ENCODE data around the gene ABHD10. TPM values are rescaled to one million over a fixed set of nuclear protein-coding genes. Genes with fewer than 3 reads are reported as not detected.

The ABHD10 gene
- total RNA-seq, 2 donors from 2014 or later, result 18.2 to 18.7 TPM

- no peaks in the 10 kb centered on the region for H3K9me3 ChIP-seq (ENCODE audit: control insufficient read depth, low read length, poor library complexity, severe bottlenecking)
- ATAC-seq, result no peak
- H3K27me3 Mint-ChIP-seq, result no peaks in the 10 kb centered on the region
- no peaks in the 10 kb centered on the region for H3K4me1 Mint-ChIP-seq
- DNase-seq, result no peak
- H3K27ac Mint-ChIP-seq, result no peak overlapping the region
- no peaks in the 10 kb centered on the region for H3K36me3 Mint-ChIP-seq (ENCODE audit: low read depth)
- no peak overlapping the region for H3K4me3 Mint-ChIP-seq
These were observed 26.7 kb upstream of the ABHD10 start for GRCh38 chr3:111952086-111952485.

- DNase-seq (no peak), ATAC-seq (no peak)
- H3K27me3 Mint-ChIP-seq, result no peaks in the 10 kb centered on the region
- no peaks in the 10 kb centered on the region for H3K36me3 Mint-ChIP-seq (ENCODE audit: low read depth)
- no peak overlapping the region for H3K27ac Mint-ChIP-seq
- no peaks in the 10 kb centered on the region for H3K9me3 ChIP-seq (ENCODE audit: control insufficient read depth, low read length, poor library complexity, severe bottlenecking)
- no peak overlapping the region for H3K4me3 Mint-ChIP-seq
- H3K4me1 Mint-ChIP-seq, result no peaks in the 10 kb centered on the region
These were observed 25.9 kb upstream of the ABHD10 start for GRCh38 chr3:111952866-111953450.

GRCh38 chr3:111954228-111954990, 24.4 kb upstream of the ABHD10 start:
- Mint-ChIP-seq H3K4me1 (no peaks in the 10 kb centered on the region), H3K27ac (no peak overlapping the region), H3K36me3 (ENCODE audit: low read depth) (no peaks in the 10 kb centered on the region), H3K4me3 (no peak overlapping the region), H3K27me3 (no peaks in the 10 kb centered on the region)
- ATAC-seq, result no peak
- DNase-seq, result no peak
- no peaks in the 10 kb centered on the region for H3K9me3 ChIP-seq (ENCODE audit: control insufficient read depth, low read length, poor library complexity, severe bottlenecking)

- no peaks in the 10 kb centered on the region for H3K36me3 Mint-ChIP-seq (ENCODE audit: low read depth)
- ATAC-seq, result no peak
- no peaks in the 10 kb centered on the region for H3K27me3 Mint-ChIP-seq
- no peaks in the 10 kb centered on the region for H3K9me3 ChIP-seq (ENCODE audit: control insufficient read depth, low read length, poor library complexity, severe bottlenecking)
- DNase-seq, result no peak
- no peak overlapping the region for H3K4me3 Mint-ChIP-seq
- no peaks in the 10 kb centered on the region for H3K4me1 Mint-ChIP-seq
- H3K27ac Mint-ChIP-seq, result no peak overlapping the region
These were observed 22.9 kb upstream of the ABHD10 start for GRCh38 chr3:111955876-111956275.

GRCh38 chr3:111956449-111956848, 22.4 kb upstream of the ABHD10 start:
- Mint-ChIP-seq H3K27ac (no peak overlapping the region), H3K36me3 (ENCODE audit: low read depth) (no peaks in the 10 kb centered on the region), H3K27me3 (no peaks in the 10 kb centered on the region), H3K4me3 (no peak overlapping the region), H3K4me1 (no peaks in the 10 kb centered on the region)
- no peak for ATAC-seq
- H3K9me3 ChIP-seq (ENCODE audit: control insufficient read depth, low read length, poor library complexity, severe bottlenecking), result no peaks in the 10 kb centered on the region
- DNase-seq, result no peak

- ATAC-seq, result no peak
- no peak for DNase-seq
- Mint-ChIP-seq H3K4me1 (no peaks in the 10 kb centered on the region), H3K36me3 (ENCODE audit: low read depth) (no peaks in the 10 kb centered on the region), H3K27ac (no peak overlapping the region), H3K4me3 (no peak overlapping the region), H3K27me3 (no peaks in the 10 kb centered on the region)
- H3K9me3 ChIP-seq (ENCODE audit: control insufficient read depth, low read length, poor library complexity, severe bottlenecking), result no peaks in the 10 kb centered on the region
These were observed 21.7 kb upstream of the ABHD10 start for GRCh38 chr3:111956995-111957734.

GRCh38 chr3:111961461-111962164, 17.2 kb upstream of the ABHD10 start:
- no peak overlapping the region for H3K27ac Mint-ChIP-seq
- no peaks in the 10 kb centered on the region for H3K27me3 Mint-ChIP-seq
- no peaks in the 10 kb centered on the region for H3K9me3 ChIP-seq (ENCODE audit: control insufficient read depth, low read length, poor library complexity, severe bottlenecking)
- no peaks in the 10 kb centered on the region for H3K36me3 Mint-ChIP-seq (ENCODE audit: low read depth)
- no peak overlapping the region for H3K4me3 Mint-ChIP-seq
- peaks cover 3% of the 10 kb centered on the region for H3K4me1 Mint-ChIP-seq
- DNase-seq (no peak), ATAC-seq (no peak)

- ATAC-seq, result no peak
- Mint-ChIP-seq H3K36me3 (ENCODE audit: low read depth) (no peaks in the 10 kb centered on the region), H3K4me1 (peaks cover 8% of the 10 kb centered on the region), H3K27me3 (no peaks in the 10 kb centered on the region), H3K4me3 (no peak overlapping the region), H3K27ac (no peak overlapping the region)
- no peak for DNase-seq
- no peaks in the 10 kb centered on the region for H3K9me3 ChIP-seq (ENCODE audit: control insufficient read depth, low read length, poor library complexity, severe bottlenecking)
These were observed 15.4 kb upstream of the ABHD10 start for GRCh38 chr3:111963424-111963823.

- H3K4me1 Mint-ChIP-seq, result peaks cover 8% of the 10 kb centered on the region
- H3K4me3 Mint-ChIP-seq, result no peak overlapping the region
- peak overlapping the region; percentile 11 for H3K27ac Mint-ChIP-seq
- ATAC-seq (no peak), DNase-seq (no peak)
- H3K9me3 ChIP-seq (ENCODE audit: control insufficient read depth, low read length, poor library complexity, severe bottlenecking), result no peaks in the 10 kb centered on the region
- H3K36me3 Mint-ChIP-seq (ENCODE audit: low read depth), result no peaks in the 10 kb centered on the region
- no peaks in the 10 kb centered on the region for H3K27me3 Mint-ChIP-seq
These were observed 13.3 kb upstream of the ABHD10 start for GRCh38 chr3:111965484-111965883.

- Mint-ChIP-seq H3K36me3 (ENCODE audit: low read depth) (no peaks in the 10 kb centered on the region), H3K27me3 (no peaks in the 10 kb centered on the region), H3K27ac (peak overlapping the region; percentile 62), H3K4me1 (peaks cover 8% of the 10 kb centered on the region), H3K4me3 (no peak overlapping the region)
- ATAC-seq (no peak), DNase-seq (no peak)
- no peaks in the 10 kb centered on the region for H3K9me3 ChIP-seq (ENCODE audit: control insufficient read depth, low read length, poor library complexity, severe bottlenecking)
These were observed 11.8 kb upstream of the ABHD10 start for GRCh38 chr3:111967068-111967467.

- peak; percentile 54 to 72 (median 55) for DNase-seq
- H3K27ac Mint-ChIP-seq, result peak overlapping the region; percentile 62
- no peaks in the 10 kb centered on the region for H3K27me3 Mint-ChIP-seq
- no peaks in the 10 kb centered on the region for H3K36me3 Mint-ChIP-seq (ENCODE audit: low read depth)
- H3K4me1 Mint-ChIP-seq, result peaks cover 8% of the 10 kb centered on the region
- H3K9me3 ChIP-seq (ENCODE audit: control insufficient read depth, low read length, poor library complexity, severe bottlenecking), result no peaks in the 10 kb centered on the region
- H3K4me3 Mint-ChIP-seq, result peak overlapping the region; percentile 45
- ATAC-seq, result peak; percentile 88
These were observed 11.1 kb upstream of the ABHD10 start for GRCh38 chr3:111967651-111968274.

GRCh38 chr3:111968319-111969054, 10.3 kb upstream of the ABHD10 start:
- Mint-ChIP-seq H3K27ac (no peak overlapping the region), H3K27me3 (no peaks in the 10 kb centered on the region), H3K36me3 (ENCODE audit: low read depth) (no peaks in the 10 kb centered on the region), H3K4me3 (no peak overlapping the region), H3K4me1 (peaks cover 8% of the 10 kb centered on the region)
- no peaks in the 10 kb centered on the region for H3K9me3 ChIP-seq (ENCODE audit: control insufficient read depth, low read length, poor library complexity, severe bottlenecking)
- ATAC-seq, result no peak
- no peak for DNase-seq

All from T-helper 17 cell (primary cell).